GM18858 (cell line): ENCODE results near the gene HEPHL1.

Experiments
- ATAC-seq: cut with Tn5 transposase; IDR thresholded peaks from one replicate; pipeline ENCODE4 v1.9.1; 2021; ENCODE audit not compliant: unreplicated experiment

Gene HEPHL1

DNA sequence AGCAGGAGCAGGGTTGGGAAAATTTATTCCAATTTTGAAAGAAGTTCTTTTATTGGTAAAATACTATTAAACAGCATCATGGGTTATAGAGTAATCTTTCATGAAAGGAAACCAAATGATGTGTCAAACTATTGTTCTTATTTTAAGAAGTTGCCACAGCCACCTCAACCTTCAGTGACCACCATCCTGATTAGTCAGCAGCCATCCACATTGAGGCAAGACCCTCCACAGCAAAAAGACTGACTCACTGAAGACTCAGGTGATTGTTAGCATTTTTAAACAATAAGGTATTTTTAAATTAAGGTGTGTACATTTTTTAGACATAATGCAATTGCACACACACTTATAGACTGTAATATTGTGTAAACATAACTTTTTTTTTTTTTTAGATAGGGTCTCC is 3.7 kb upstream of the HEPHL1 start:
- ATAC-seq = no peak

- ATAC-seq = no peak
These were observed 2.4 kb upstream of the HEPHL1 start for GRCh38 chr11:94018721-94019120.

DNA sequence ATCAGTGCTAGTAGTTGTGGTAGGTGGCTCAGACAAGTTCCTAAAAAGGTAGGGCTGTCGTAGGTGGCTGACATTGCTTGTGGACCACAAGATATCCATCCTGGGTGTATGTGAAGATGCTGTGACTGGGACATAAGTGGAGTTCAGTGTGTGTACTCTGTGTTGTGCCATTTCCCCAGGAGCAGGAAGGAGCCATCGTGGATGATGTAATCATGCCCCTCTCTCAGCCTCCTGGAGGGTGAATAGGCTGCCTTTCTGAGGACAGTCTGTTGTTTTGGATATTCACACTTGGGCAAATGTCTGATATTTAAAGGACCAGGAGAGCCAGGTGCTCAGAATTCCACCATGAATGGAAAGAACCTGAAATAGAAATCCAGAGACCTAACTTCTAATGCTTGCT is 2.7 kb downstream of the HEPHL1 start:
- no peak for ATAC-seq

DNA sequence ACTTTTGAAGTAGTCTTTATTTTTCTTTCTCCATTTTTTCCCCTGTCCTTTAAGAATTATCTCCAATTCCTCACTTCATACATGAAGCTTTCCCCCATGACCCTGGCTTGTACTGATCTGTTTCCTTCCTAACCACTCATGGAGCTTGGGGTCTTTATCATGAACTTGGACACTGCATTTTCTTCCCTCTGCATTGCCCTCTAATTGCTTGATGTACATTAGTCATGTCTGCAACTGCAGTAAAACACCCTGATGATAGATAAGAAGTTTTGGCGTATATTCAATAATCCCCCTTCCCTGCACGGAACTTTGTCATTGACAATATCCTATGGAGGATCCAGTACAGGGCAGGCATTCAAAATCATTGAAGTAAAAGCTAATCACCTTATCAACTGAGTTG is 3.4 kb downstream of the HEPHL1 start:
- ATAC-seq = no peak

DNA sequence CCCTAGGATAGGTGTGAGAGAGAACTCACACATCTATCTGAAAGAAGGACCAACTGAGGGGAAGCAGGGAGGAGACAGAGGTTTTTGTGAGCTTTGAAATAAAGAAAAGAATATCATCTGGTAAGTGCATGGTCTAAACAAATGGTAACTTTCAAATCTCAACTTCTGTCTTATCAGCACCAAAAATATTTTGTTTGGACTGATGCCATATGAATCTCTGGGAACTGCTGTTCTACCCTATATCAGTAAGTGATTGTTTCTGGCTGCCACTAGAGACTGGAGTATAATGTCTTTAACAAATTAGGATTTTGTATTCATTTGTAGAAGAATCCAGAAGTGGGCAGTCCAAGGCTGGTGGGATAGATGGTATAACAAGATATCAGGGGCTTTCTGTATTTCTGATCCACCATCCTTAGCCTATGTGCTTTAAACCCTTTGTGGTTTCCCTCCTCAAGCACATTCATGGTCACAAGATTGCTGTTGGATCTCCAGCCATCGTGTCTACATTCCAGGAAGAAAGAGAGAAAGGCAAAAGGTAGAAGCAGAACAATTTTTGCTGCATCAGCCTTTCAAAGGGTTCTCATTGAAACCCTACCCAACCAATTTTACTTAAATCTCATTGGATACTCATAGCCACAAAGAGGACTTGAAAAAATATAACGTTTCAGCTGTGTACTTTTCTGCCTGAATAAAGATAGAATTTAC is 4.7 kb downstream of the HEPHL1 start:
- ATAC-seq = no peak

- no peak for ATAC-seq
These were observed 6.1 kb downstream of the HEPHL1 start for GRCh38 chr11:94027210-94027609.

DNA sequence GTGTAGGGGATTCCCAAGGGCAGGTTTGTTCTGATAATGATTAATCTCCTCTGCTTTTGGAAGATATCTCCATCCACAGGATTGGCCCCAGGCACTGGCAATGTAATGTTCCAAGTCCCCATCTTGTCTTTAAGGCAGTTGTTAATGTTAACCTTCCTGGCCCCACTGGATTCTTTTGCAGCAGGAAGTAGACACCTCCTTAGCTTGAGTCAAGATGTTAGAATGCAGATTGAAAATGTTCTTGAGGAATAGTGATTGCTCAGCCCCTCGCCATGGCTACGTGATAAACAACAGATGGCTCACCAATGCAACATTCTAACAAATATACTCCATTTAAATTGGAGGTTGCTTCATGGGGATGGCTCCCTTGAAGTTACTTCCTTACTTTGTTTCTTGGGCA is 7.3 kb downstream of the HEPHL1 start:
- no peak for ATAC-seq

GRCh38 chr11:94030059-94030458 is 8.9 kb downstream of the HEPHL1 start:
- no peak for ATAC-seq

DNA sequence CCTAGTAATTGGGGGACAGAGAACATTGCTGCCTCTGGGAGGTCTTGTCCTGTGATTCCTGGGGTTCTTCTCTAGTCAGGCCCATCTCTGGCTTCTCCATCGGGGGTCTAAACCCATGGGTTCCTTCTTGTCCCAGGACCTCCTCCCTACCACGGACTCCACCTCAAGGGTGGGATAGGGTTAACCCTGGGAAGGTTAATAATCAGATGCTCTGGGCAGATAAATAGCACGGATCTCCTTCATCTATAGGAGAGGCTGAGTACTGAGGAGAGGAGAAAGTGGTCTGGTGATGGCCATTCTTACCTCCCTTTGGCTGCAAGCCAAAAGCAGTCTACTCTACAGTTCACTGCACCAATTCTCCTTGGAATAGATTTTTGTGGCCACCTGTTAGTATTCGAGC is 10.5 kb downstream of the HEPHL1 start:
- no peak for ATAC-seq

DNA sequence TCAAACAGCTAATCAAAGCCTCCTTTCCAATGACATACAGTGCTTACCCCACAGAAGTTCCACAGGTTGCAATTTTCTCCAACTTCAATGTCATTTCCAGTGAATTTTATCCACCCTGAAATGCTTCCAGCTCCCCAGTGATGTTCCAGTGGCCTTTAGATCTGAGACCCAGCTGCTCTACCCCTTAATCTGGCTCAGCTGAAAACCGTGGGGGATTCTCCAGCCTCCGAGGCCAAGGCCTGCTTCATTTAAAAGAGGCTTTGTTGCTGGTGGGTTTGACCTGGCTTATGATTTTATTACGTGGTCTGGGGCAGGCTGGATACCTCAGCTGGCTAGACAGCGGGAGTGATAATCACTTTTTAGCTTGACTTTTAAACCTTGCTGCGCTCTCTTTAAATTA is 10.9 kb downstream of the HEPHL1 start:
- no peak for ATAC-seq

GRCh38 chr11:94032725-94033124 is 11.6 kb downstream of the HEPHL1 start:
- no peak for ATAC-seq

DNA sequence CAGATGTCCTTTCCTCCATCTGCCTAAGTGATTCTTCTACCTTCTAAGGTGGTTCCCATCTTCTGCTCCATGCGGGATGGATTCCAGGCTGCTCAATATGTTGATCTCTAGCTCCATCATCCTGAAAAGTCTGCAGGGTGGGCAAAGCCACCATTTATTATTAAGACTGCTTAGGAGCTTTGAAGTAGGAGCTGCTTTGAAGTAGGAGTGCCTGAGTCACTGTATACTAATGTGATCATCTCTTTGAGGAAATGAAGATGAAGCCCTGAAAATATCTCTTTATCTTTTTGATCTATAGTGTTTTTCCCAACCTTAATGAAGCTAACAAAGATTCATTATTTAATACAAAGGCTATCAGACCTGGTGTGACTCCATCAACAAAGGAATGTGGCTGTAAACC is 13.1 kb downstream of the HEPHL1 start:
- ATAC-seq = no peak

DNA sequence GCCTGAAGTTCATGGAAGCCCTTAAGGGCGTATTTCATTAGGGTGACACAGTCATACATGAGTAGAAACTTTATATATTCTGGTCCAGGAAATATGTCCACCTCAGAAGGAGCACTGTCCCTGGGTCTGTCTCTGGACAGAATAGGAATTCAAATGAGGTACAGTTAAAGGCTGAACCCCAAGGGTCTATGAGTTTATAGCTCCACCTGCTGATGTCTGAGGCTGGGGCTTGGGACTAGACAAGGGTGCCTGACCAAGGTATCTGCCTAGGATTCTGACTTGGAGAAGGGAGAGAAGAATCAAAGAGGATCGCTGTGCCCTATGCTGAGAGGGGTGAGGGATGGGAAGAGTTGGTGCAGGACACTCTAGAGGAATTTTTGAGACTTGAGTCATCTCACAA is 14.9 kb downstream of the HEPHL1 start:
- no peak for ATAC-seq

- no peak for ATAC-seq
These were observed 22.1 kb downstream of the HEPHL1 start for GRCh38 chr11:94043241-94043640.

GRCh38 chr11:94046796-94047195 is 25.6 kb downstream of the HEPHL1 start:
- no peak for ATAC-seq

GRCh38 chr11:94048032-94048709 is 27.0 kb downstream of the HEPHL1 start:
- no peak for ATAC-seq

DNA sequence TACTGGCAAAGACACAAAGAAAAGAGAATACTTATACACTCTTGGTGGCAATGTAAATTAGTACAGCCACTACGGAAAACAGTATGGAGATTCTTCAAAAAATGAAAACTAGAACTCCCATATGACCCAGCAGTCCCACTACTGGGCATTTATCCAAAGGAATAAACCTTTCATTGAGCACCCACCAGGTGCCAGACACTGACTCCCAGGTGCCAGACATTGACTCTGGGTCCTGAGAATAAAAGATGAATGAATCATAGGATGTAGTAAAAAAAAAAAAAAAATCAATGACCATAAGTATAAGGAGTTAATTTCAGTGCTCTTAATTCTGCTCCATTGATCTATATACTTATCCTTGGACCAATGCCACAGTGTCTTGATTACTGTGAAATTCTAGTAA is 28.2 kb downstream of the HEPHL1 start:
- no peak for ATAC-seq

- no peak for ATAC-seq
These were observed 37.5 kb downstream of the HEPHL1 start for GRCh38 chr11:94058630-94059029.

DNA sequence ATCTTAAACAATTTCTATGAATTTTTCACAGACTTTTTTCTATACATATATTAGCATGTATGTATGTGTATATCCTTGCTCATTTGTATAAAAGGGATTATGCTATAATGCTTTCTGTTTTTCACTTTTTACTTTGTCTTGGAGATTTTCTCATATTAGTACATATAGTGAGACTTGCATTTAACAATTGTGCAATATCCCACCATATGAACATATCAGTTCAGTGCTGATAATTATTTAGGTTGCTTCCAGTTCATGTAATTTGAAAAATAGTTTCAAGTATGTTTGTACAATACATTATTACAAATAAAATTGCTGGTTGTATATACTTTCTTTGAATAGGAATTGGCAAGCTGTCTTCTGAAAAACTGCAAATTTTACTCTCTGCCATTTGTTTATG is 37.9 kb downstream of the HEPHL1 start:
- no peak for ATAC-seq

DNA sequence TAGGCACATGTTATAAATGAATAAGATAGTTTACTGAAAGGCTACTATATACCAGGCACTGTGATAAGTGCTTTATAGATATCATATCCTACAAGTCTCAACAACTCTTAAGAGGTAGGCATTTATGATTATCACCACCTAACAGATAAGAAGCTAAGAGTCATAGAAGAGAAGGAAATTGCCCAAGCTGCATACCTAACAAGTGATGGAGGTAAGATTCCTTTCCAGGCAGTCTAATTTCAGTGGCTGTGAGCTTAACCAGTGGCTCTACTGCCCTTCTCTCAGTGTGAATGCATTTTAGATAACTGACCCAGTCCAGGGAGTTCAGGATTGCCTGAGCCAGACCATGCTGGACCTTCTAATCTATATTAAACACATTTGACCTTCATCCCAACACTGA is 39.2 kb downstream of the HEPHL1 start:
- ATAC-seq = no peak

GRCh38 chr11:94062360-94062759 is 41.2 kb downstream of the HEPHL1 start:
- no peak for ATAC-seq

- no peak for ATAC-seq
These were observed 45.8 kb downstream of the HEPHL1 start for GRCh38 chr11:94066901-94067429.

GRCh38 chr11:94068764-94069163 is 47.6 kb downstream of the HEPHL1 start:
- no peak for ATAC-seq
